SK-N-MC (cell line): Measurements from ENCODE around the gene PCDHGA8.

Experiments
- EZH2 ChIP-seq: fragments of 200-600 bp; sonication (generic); IDR thresholded peaks from one replicate; pipeline ENCODE4 v1.6.1; 2017; ENCODE audit warnings: antibody characterized with exemption
- FOXP2 ChIP-seq: optimal IDR thresholded peaks from 2 replicates; pipeline ENCODE3; 2011; ENCODE audit warnings: mild to moderate bottlenecking, moderate library complexity; ENCODE audit not compliant: insufficient read depth; ENCODE audit errors: extremely low read length, control extremely low read depth
- POLR2AphosphoS5 ChIP-seq: IDR thresholded peaks from 2 replicates; pipeline ENCODE4 v1.6.1; 2012; ENCODE audit warnings: mild to moderate bottlenecking, low read depth, low read length, borderline replicate concordance

GRCh38 chr5:141382469-141383294, 9.8 kb upstream of the PCDHGA8 start, which contains the start of gene PCDHGA7:
- TF ChIP-seq EZH2 (no peak), POLR2AphosphoS5 (no peak), FOXP2 (no peak)
